ENCODE results near the gene DOCK10. TPM values are rescaled to one million over a fixed set of nuclear protein-coding genes. Genes with fewer than 3 reads are reported as not detected.

The DOCK10 gene
- total and polyA plus RNA-seq, 9 of the 15 experiments (the other 6 are each of a cell fraction or from before 2014, with no cell fraction given): 0.01 to 0.87 (median 0.18) TPM

GRCh38 chr2:225070811-225071210 lies 28.5 kb upstream of the DOCK10 start:
- ATAC-seq (no peak), FAIRE-seq (no peak), DNase-seq (ENCODE audit: extremely low read depth in 1 of 4, low spot score in 3 of 4) (no peak)
- TF ChIP-seq, protein P1, sequence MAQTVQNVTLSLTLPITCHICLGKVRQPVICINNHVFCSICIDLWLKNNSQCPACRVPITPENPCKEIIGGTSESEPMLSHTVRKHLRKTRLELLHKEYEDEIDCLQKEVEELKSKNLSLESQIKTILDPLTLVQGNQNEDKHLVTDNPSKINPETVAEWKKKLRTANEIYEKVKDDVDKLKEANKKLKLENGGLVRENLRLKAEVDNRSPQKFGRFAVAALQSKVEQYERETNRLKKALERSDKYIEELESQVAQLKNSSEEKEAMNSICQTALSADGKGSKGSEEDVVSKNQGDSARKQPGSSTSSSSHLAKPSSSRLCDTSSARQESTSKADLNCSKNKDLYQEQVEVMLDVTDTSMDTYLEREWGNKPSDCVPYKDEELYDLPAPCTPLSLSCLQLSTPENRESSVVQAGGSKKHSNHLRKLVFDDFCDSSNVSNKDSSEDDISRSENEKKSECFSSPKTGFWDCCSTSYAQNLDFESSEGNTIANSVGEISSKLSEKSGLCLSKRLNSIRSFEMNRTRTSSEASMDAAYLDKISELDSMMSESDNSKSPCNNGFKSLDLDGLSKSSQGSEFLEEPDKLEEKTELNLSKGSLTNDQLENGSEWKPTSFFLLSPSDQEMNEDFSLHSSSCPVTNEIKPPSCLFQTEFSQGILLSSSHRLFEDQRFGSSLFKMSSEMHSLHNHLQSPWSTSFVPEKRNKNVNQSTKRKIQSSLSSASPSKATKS (CRISPR knock-in tag; IDR thresholded peaks at IDR 0.05): no peak
- no peak for TF ChIP-seq TEAD4 (IDR thresholded peaks at IDR 0.05; ENCODE audit: low read length)
- no peak for TF ChIP-seq TEAD4 (CRISPR knock-in tag; IDR thresholded peaks at IDR 0.05; ENCODE audit: borderline replicate concordance)
- TF ChIP-seq, protein P2, sequence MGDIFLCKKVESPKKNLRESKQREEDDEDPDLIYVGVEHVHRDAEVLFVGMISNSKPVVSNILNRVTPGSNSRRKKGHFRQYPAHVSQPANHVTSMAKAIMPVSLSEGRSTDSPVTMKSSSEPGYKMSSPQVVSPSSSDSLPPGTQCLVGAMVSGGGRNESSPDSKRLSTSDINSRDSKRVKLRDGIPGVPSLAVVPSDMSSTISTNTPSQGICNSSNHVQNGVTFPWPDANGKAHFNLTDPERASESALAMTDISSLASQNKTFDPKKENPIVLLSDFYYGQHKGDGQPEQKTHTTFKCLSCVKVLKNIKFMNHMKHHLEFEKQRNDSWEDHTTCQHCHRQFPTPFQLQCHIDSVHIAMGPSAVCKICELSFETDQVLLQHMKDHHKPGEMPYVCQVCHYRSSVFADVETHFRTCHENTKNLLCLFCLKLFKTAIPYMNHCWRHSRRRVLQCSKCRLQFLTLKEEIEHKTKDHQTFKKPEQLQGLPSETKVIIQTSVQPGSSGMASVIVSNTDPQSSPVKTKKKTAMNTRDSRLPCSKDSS (IDR thresholded peaks at IDR 0.05; ENCODE audit: low read depth, partially characterized antibody): no peak
- no peak for TF ChIP-seq ZNF146 (CRISPR knock-in tag; IDR thresholded peaks at IDR 0.05; ENCODE audit: unreplicated experiment)
- no peak for TF ChIP-seq PHB2 (IDR thresholded peaks at IDR 0.05; ENCODE audit: low read depth)
- TF ChIP-seq KAT8 (IDR thresholded peaks at IDR 0.05; ENCODE audit: low read depth): no peak
- TF ChIP-seq TCF3 (CRISPR knock-in tag; IDR thresholded peaks at IDR 0.05): no peak
- no peak for TF ChIP-seq SMC3 (conservative IDR thresholded peaks at IDR 0.05; ENCODE audit: insufficient read depth, low read depth, low read length)
- no peak for TF ChIP-seq ZNF239 (CRISPR knock-in tag; IDR thresholded peaks at IDR 0.05)
- TF ChIP-seq ZFPM2 (CRISPR knock-in tag; IDR thresholded peaks at IDR 0.05): no peak
- no peak for TF ChIP-seq OTX1 (CRISPR knock-in tag; IDR thresholded peaks at IDR 0.05)
- TF ChIP-seq ZNF717 (CRISPR knock-in tag; IDR thresholded peaks at IDR 0.05): no peak
- TF ChIP-seq TRIM28 (IDR thresholded peaks at IDR 0.05): no peak
- no peak for TF ChIP-seq MCM2 (IDR thresholded peaks at IDR 0.05; ENCODE audit: low read depth)
- TF ChIP-seq KDM4B (IDR thresholded peaks at IDR 0.05; ENCODE audit: borderline replicate concordance in 2 of 2, low read depth in 1 of 2): no peak
- Histone ChIP-seq H3K27ac (ENCODE audit: extremely low read depth, low read depth, low read length) (no peak overlapping the region), H3K4me3 (no peak overlapping the region), H3K27me3 (ENCODE audit: control insufficient read depth in 2 of 2, insufficient read depth in 2 of 2, low read length in 2 of 2) (no peaks in the 10 kb centered on the region), H3K9ac (ENCODE audit: insufficient read depth in 1 of 2, low read depth in 2 of 2, low read length in 2 of 2) (no peak overlapping the region), H2AFZ (ENCODE audit: low read depth, low read length) (no peak overlapping the region), H4K20me1 (replicated peaks; ENCODE audit: control insufficient read depth, insufficient read depth, low read length) (no peaks in the 10 kb centered on the region), H3K4me1 (replicated peaks in 1 of 2; ENCODE audit: control insufficient read depth in 2 of 2, insufficient read depth in 2 of 2, low read length in 2 of 2) (no peaks in the 10 kb centered on the region), H3K9me3 (replicated peaks; ENCODE audit: control insufficient read depth, insufficient read depth, low read depth, low read length) (no peaks in the 10 kb centered on the region), H3K4me2 (ENCODE audit: insufficient read depth, low read length) (no peak overlapping the region), H3K79me2 (ENCODE audit: control insufficient read depth, insufficient read depth, low read length) (no peaks in the 10 kb centered on the region), H3K9me1 (ENCODE audit: control insufficient read depth, insufficient read depth, low read length) (no peaks in the 10 kb centered on the region), H3K36me3 (ENCODE audit: control insufficient read depth, insufficient read depth, low read length) (no peaks in the 10 kb centered on the region)
- 0% methylated on average over 1 of the region's 2 CpGs for WGBS (ENCODE audit: insufficient coverage, low coverage, missing lambda C conversion rate)
- BruUV-seq (replicated peaks): no TSS peak
- ChIA-PET CTCF (ENCODE audit: low intra/inter-chr PET ratio) (no interaction called here), POLR2A (no interaction called here)
- intact Hi-C loops (cut with micrococcal nuclease): no loop called here
- in situ Hi-C loops (cut with MboI): no loop called here

All from K562 (cell line).